Endodermal cell (in vitro differentiated cells): ENCODE data around the gene BACH2. TPM values are rescaled to one million over a fixed set of nuclear protein-coding genes. Genes with fewer than 3 reads are reported as not detected.

Experiments used
- DNase-seq: peaks from one replicate; pipeline ENCODE4 v3.0.0-alpha.2; 2017
- H3K27ac ChIP-seq: 2 replicates; pipeline ENCODE4 v1.5.1; 2013; ENCODE audit warnings: mild to moderate bottlenecking, low read depth, low read length, moderate library complexity
- H3K27me3 ChIP-seq: 2 replicates; pipeline ENCODE4 v1.6.1; 2013; ENCODE audit warnings: mild to moderate bottlenecking, low read length, moderate library complexity; ENCODE audit not compliant: insufficient read depth, control insufficient read depth, poor library complexity, severe bottlenecking
- H3K36me3 ChIP-seq: 2 replicates; pipeline ENCODE4 v1.7.0; 2013; ENCODE audit warnings: mild to moderate bottlenecking, low read length, moderate library complexity; ENCODE audit not compliant: control insufficient read depth, insufficient read depth
- H3K4me1 ChIP-seq: one replicate; pipeline ENCODE4 v1.7.0; 2013; ENCODE audit warnings: low read length; ENCODE audit not compliant: control insufficient read depth, insufficient read depth
- H3K4me3 ChIP-seq: 2 replicates; pipeline ENCODE4 v1.5.1; 2013; ENCODE audit warnings: mild to moderate bottlenecking, low read length, moderate library complexity
- H3K9ac ChIP-seq: 2 replicates; pipeline ENCODE4 v1.6.1; 2013; ENCODE audit warnings: mild to moderate bottlenecking, low read length, moderate library complexity; ENCODE audit not compliant: poor library complexity, severe bottlenecking; ENCODE audit errors: extremely low read depth
- H3K9me3 ChIP-seq: 2 replicates; pipeline ENCODE4 v1.6.1; 2013; ENCODE audit warnings: mild to moderate bottlenecking, low read length, moderate library complexity; ENCODE audit not compliant: control insufficient read depth
- H3K27ac Mint-ChIP-seq: 2 replicates; pipeline ENCODE4 v1.8.0; 2020; ENCODE audit warnings: mixed read lengths
- H3K27me3 Mint-ChIP-seq: 2 replicates; pipeline ENCODE4 v1.8.0; 2021; ENCODE audit warnings: mild to moderate bottlenecking, mixed read lengths; ENCODE audit not compliant: insufficient read depth
- H3K36me3 Mint-ChIP-seq: 2 replicates; pipeline ENCODE4 v1.8.0; 2020; ENCODE audit warnings: low read depth, mixed read lengths
- H3K4me1 Mint-ChIP-seq: 2 replicates; pipeline ENCODE4 v1.8.0; 2020; ENCODE audit warnings: mixed read lengths
- H3K4me3 Mint-ChIP-seq: 2 replicates; pipeline ENCODE4 v1.8.0; 2020; ENCODE audit warnings: mild to moderate bottlenecking, moderate library complexity, mixed read lengths
- H3K9me3 Mint-ChIP-seq: 2 replicates; pipeline ENCODE4 v1.8.0; 2020; ENCODE audit warnings: mild to moderate bottlenecking, mixed read lengths
- CTCF ChIP-seq: fragments of 200-600 bp; sonication (generic); conservative IDR thresholded peaks from 2 replicates; pipeline ENCODE4 v1.5.0; 2021; ENCODE audit warnings: antibody characterized with exemption, mild to moderate bottlenecking
- WGBS, 2 experiments: methylation state at CpG; one replicate each; pipeline versions ENCODE4 v1.1.5 to v1.1.7; 2013; ENCODE audit warnings: missing lambda C conversion rate in 2 of 2, mixed read lengths in 1 of 2; ENCODE audit not compliant: insufficient coverage in 1 of 2, insufficient read length in 1 of 2; 5-methylcytosine and 5-hydroxymethylcytosine counted together
- total RNA-seq, 2 donors: library from RNA; stranded (reverse); fragmentation: NEBNext Ultra II Directional in 1 of 2; extraction: Animal tissue kit (Norgen Biotek cat#: 25700) in 1 of 2; gene quantifications; 2 replicates in 1 of 2; 3 replicates in 1 of 2; pipeline ENCODE4 v1.2.1, GENCODE V29; 2021

Gene BACH2
- total RNA-seq, 2 donors from 2014 or later, result 11.0 to 22.3 TPM

GRCh38 chr6:90184334-90185298, 112.0 kb downstream of the BACH2 start:
- no peak overlapping the region for H3K27ac Mint-ChIP-seq
- peaks cover 8% of the 10 kb centered on the region for H3K4me1 ChIP-seq
- peaks cover 2% of the 10 kb centered on the region for H3K36me3 Mint-ChIP-seq
- no peak for DNase-seq
- no peak overlapping the region for H3K9ac ChIP-seq
- no peak overlapping the region for H3K27ac ChIP-seq
- H3K36me3 ChIP-seq, result peaks cover 6% of the 10 kb centered on the region
- H3K4me3 Mint-ChIP-seq, result no peak overlapping the region
- peaks cover 7% of the 10 kb centered on the region for H3K9me3 Mint-ChIP-seq
- no peak overlapping the region for H3K4me3 ChIP-seq
- H3K9me3 ChIP-seq, result peaks cover 8% of the 10 kb centered on the region
- WGBS, 2 experiments, result 95 to 96% methylated on average over 5 to 8 of the region's 8 CpGs
- H3K27me3 ChIP-seq, result no peaks in the 10 kb centered on the region
- no peaks in the 10 kb centered on the region for H3K27me3 Mint-ChIP-seq
- peaks cover 7% of the 10 kb centered on the region for H3K4me1 Mint-ChIP-seq
- no peak for TF ChIP-seq CTCF

GRCh38 chr6:90183587-90184333, 112.9 kb downstream of the BACH2 start:
- Histone ChIP-seq H3K9ac (no peak overlapping the region), H3K4me1 (peaks cover 8% of the 10 kb centered on the region), H3K36me3 (peaks cover 6% of the 10 kb centered on the region), H3K27me3 (no peaks in the 10 kb centered on the region), H3K4me3 (no peak overlapping the region), H3K9me3 (peaks cover 8% of the 10 kb centered on the region), H3K27ac (no peak overlapping the region)
- Mint-ChIP-seq H3K4me1 (peaks cover 7% of the 10 kb centered on the region), H3K9me3 (peaks cover 7% of the 10 kb centered on the region), H3K4me3 (no peak overlapping the region), H3K36me3 (peaks cover 2% of the 10 kb centered on the region), H3K27ac (no peak overlapping the region), H3K27me3 (no peaks in the 10 kb centered on the region)
- 94% methylated on average over 3 of the region's 3 CpGs; no CpG with 5 or more reads in 1 of the 2 experiments for WGBS, 2 experiments
- TF ChIP-seq CTCF, result no peak
- DNase-seq, result no peak

- no peak for TF ChIP-seq CTCF
- DNase-seq, result no peak
- H3K9ac ChIP-seq, result no peak overlapping the region
- Mint-ChIP-seq H3K4me3 (no peak overlapping the region), H3K27me3 (no peaks in the 10 kb centered on the region), H3K27ac (no peak overlapping the region), H3K4me1 (peaks cover 10% of the 10 kb centered on the region), H3K36me3 (peaks cover 2% of the 10 kb centered on the region), H3K9me3 (peaks cover 7% of the 10 kb centered on the region)
- H3K4me3 ChIP-seq, result no peak overlapping the region
- no peaks in the 10 kb centered on the region for H3K27me3 ChIP-seq
- no peak overlapping the region for H3K27ac ChIP-seq
- peaks cover 8% of the 10 kb centered on the region for H3K4me1 ChIP-seq
- peaks cover 6% of the 10 kb centered on the region for H3K36me3 ChIP-seq
- H3K9me3 ChIP-seq, result peaks cover 8% of the 10 kb centered on the region
These were observed 116.1 kb downstream of the BACH2 start for GRCh38 chr6:90180526-90180925.
